GM19463 (cell line): ENCODE measurements around the gene ENOPH1.
"Not testable (repeated sequence)": the region's sequence is repeated elsewhere in the genome, so short reads cannot be mapped to it uniquely, and the experiment has no call there.

Experiments
- ATAC-seq: cut with Tn5 transposase; IDR thresholded peaks from one replicate; pipeline ENCODE4 v1.9.1; 2021; ENCODE audit warnings: mild to moderate bottlenecking, moderate library complexity; ENCODE audit not compliant: unreplicated experiment

ENOPH1 gene

DNA sequence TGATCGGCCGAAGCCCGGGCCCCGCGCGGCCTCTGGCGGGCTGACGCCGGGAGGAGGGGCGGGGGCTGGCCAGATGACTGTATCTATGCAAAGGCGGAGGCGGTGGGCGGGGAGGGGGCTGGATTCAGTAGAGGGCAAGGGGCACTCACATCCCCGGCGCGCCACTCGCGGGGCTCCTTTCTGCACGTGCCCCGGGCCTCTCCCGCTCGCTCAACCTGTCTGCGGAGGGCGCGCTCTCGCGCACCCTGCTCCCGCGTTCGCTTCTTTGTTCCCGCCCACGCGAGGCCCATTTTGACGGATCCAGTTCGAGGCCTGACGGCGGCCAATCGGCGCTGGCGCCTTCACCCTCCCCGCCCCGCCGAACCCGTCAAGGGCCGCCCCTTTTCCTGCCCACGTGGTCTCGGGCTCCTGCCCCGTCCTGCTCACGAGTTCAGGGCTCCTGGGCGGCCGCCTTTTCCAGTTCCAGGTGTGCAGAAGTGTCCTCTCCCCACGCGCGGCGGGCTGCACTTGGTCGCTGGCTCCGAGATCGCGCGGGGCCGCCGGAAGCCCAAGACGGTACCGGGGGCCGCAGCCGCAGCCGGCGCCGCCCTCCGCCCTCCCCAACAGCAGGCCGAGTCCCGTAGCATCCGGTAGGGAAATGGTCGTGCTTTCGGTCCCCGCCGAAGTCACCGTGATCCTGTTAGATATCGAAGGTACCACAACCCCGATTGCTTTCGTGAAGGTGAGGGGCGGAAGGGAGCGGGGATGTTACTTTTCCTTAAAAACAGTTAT is at the start of gene ENOPH1, which contains the start of gene HNRNPDL:
Gene ENOPH1 (plus strand): TSS at position 398 of the 771 bp plus-strand sequence. CDS start 240 bp downstream, at position 638.
Gene HNRNPDL (minus strand): TSS at position 270 of the 771 bp plus-strand sequence. CDS start 772 bp downstream, outside the sequence.
- ATAC-seq, result peak; percentile 65

DNA sequence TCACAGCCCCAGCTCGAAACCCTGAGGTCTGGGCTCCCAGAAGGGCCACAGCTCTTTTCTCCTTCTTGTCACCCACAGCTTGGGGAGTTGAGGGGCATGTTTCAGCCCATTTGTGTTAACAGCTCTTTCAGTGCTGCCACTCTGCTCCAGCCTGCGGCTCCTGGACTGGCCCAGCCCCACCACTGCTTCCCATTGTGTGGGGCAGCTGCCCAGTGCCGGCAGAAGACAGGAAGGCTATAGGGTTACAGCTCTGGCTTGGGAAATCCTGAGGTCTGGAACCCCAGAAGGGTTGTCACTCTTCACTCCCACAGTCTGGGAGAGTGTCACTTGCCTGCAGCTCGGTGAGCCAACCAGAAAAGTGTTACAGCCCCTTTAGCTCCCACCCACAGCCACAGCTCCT is 49.6 kb upstream of the ENOPH1 start:
- ATAC-seq, result no peak

- no peak for ATAC-seq
These were observed 49.2 kb upstream of the ENOPH1 start for GRCh38 chr4:82381235-82381634.

- no peak for ATAC-seq
These were observed 48.6 kb upstream of the ENOPH1 start for GRCh38 chr4:82381661-82382296.

DNA sequence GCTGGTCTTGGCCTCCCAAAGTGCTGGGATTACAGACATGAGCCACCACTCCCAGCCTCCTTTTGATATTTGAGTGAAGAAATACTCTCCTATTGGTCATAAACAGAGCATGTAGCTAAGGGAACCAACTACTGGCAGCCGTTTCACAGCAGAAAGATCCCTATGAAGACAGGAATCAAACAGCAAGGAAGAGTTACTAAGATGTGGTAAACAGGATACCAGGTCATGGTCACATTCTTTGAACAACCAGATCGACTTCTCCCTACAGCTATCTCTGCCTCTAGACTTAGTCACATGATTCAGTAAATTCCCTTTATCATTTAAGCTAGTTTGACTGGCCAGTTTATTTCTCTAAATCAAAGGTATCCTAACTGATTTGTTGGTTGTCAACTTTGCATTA is 47.6 kb upstream of the ENOPH1 start:
- no peak for ATAC-seq

DNA sequence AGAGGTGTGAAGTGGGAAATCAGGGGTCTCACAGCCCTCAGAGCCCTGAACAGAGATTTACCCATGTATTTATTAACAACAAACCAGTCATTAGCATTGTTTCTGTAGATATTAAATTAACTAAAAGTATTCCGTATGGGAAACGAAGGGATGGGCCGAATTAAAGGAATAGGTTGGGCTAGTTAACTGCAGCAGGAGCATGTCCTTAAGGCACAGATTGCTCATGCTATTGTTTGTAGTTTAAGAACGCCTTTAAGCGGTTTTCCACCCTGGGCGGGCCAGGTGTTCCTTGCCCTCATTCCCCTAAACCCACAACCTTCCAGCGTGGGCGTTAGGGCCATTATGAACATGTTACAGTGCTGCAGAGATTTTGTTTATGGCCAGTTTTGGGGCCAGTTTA is 44.1 kb upstream of the ENOPH1 start:
- ATAC-seq, result not testable (repeated sequence)

GRCh38 chr4:82388405-82388804 is 42.0 kb upstream of the ENOPH1 start:
- no peak for ATAC-seq

- ATAC-seq, result not testable (repeated sequence)
These were observed 40.3 kb upstream of the ENOPH1 start for GRCh38 chr4:82390061-82390460.

GRCh38 chr4:82394896-82395295 is 35.5 kb upstream of the ENOPH1 start:
- no peak for ATAC-seq

DNA sequence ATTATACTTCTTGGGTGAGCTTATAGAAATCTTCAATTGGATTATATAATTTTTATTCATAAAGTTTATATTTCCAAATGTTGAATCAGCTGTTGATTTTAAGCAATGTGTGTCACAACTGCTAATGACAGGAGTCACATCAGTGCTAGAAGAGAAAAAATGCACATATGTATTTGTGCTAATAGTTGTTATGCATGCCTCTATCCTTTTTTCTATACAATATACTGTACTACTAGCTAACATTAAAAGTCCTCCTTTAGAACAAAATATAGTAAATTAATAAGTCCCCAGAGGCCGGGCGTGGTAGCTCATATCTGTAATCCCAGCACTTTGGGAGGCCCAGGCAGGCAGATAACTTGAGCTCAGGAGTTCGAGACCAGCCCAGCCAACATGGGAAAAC is 32.9 kb upstream of the ENOPH1 start:
- no peak for ATAC-seq

DNA sequence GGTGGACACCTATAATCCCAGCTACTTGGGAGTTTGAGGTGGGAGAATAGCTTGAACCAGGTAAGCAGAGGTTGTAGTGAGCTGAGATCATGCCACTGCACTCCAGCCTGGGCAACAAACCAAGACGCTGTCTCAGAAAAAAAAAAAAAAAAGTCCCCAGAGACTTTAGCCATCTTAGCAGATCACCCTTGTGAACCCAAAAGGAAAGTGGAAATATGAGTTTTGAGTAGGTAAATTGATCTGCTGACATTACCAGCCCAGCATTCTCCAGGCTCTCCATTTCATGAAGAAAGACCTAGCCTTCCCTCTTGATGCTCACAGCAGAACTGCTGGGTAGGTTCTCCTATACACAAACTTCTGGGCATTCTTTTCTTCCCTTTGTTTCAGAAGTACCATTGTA is 32.1 kb upstream of the ENOPH1 start:
- no peak for ATAC-seq

DNA sequence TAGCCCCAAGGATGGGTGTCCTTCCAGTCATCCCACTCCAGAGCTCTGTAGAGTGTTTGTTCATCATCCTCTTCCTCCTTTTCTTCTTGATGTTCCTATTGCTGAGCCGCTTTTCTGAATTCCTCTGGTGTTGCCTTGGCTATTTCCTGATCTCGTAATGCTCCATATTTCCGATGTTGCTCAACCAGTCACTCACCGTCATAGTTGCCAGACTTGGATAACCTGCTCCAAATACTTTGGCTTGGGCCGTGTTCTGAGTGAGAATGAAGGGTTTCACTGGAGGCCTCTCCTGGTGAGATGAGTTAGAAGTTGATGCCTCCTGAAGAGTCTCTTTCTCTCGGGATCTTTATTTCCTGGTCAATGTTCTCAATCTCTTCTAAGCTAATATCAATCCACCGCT is 28.8 kb upstream of the ENOPH1 start:
- no peak for ATAC-seq

GRCh38 chr4:82402196-82402775 is 28.1 kb upstream of the ENOPH1 start:
- no peak for ATAC-seq

DNA sequence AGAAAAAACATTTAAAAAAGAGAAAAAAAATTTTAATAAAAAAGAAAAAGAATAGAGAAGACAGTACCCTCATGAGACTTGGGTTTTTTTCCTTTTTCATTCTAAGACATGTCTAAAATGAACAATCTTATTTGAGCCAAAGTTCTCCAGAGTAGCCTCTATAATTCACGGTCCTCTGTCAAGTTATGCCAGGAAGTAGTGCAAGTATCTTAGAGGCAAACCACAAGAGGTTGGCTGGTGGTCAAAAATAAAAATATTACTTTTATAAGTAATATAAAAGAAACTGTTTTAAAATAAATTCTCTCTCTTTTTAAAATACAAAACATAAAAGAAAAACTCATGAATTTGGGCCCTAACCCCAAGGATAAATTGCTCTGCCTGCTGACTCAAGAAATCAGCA is 26.7 kb upstream of the ENOPH1 start:
- no peak for ATAC-seq

GRCh38 chr4:82415061-82415460 is 15.3 kb upstream of the ENOPH1 start:
- not testable (repeated sequence) for ATAC-seq

DNA sequence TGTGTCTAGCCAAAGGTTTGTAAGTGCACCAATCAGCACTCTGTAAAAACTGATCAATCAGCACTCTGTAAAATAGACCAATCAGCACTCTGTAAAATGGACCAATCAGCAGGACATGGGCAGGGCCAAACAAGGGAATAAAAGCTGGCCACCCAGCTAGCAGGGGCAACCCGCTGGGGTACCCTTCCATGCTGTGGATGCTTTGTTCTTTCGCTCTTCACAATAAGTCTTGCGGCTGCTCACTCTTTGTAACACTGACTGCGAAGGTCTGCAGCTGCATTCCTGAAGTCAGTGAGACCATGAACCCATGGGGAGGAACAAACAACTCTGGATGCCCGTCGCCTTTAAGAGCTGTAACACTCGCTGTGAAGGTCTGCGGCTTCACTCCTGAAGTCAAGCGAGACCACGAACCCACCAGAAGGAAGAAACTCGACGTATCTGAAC is 14.4 kb upstream of the ENOPH1 start:
- no peak for ATAC-seq

DNA sequence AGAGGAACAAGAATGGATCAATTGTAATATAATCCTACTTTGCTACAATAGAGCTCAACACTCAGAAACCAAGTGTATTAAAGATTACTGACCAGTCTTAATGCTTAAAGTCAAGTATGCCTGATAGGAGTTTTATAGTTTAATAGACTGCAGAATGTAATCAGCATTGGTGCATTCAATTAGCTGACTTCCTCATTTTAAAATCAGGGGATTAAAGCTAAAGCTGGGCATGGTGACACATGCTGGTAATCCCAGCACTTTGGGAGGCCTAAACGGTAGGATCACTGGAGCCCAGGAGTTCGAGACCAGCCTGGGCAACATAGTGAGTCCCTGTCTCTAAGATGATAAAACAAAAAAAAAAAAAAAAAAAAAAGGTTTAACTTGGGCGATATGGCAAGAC is 10.9 kb upstream of the ENOPH1 start:
- ATAC-seq, result no peak

DNA sequence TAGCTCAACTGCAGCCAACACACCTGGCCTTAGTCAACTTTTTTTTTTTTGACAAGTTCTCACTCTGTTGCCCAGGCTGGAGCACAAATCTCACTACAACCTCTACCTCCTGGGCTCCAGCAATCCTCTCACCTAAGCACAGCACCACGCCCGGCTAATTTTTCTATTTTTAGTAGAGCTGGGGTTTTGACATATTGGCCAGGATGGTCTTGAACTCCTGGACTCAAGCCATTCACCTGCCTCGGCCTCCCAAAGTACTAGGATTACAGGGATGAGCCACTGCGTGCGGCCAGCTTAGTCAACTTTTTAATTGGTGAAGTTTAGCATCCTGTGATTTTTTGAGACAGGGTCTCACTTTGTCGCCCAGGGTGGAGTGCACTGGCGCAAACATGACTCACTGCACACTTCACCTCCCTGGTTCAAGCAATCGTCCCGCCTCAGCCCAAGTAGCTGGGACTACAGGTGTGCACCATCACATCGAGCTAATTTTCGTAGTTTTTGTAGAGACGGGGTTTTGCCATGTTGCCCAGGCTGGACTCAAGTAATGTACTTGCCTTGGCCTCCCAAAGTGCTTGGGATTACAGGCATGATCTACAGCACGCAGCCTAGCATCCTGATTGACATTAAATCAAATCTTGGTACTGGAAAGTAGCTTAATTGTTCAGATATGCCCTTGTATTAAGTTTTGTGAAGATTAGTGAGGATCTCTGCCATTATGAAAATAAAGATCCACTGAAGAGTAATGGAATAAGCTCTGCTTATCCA is 8.4 kb upstream of the ENOPH1 start:
- no peak for ATAC-seq

DNA sequence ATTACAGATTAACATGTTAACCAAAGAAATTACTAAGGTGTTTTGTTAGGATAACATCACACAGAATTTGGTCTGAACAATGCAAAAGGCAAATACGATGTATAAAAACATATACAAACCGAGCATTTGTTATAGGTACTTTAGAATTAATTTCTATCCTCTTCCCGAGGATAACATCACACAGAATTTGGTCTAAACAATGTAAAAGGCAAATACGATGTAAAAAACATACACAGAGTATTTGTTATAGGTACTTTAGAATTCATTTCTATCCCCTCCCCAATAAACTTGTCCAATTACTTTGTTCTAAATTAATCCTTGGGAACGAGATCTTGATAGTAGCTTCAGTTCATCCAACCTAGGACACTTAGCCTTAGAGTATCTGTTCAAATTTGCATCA is 7.8 kb upstream of the ENOPH1 start:
- no peak for ATAC-seq

GRCh38 chr4:82423245-82424054 is 6.9 kb upstream of the ENOPH1 start:
- no peak for ATAC-seq
